Measurements from ENCODE around the gene ZCCHC4.
A peak's percentile ranks its signal among the peaks of the same experiment; 100 is the strongest.
"Not testable (repeated sequence)": the region's sequence is repeated elsewhere in the genome, so short reads cannot be mapped to it uniquely, and the experiment has no call there.

ZCCHC4 gene

GRCh38 chr4:25321703-25322102 is 9.1 kb downstream of the ZCCHC4 start:
- no peak for DNase-seq (ENCODE audit: low read depth)

GRCh38 chr4:25328463-25328862 is 15.9 kb downstream of the ZCCHC4 start:
- not testable (repeated sequence) for DNase-seq (ENCODE audit: low read depth)

DNA sequence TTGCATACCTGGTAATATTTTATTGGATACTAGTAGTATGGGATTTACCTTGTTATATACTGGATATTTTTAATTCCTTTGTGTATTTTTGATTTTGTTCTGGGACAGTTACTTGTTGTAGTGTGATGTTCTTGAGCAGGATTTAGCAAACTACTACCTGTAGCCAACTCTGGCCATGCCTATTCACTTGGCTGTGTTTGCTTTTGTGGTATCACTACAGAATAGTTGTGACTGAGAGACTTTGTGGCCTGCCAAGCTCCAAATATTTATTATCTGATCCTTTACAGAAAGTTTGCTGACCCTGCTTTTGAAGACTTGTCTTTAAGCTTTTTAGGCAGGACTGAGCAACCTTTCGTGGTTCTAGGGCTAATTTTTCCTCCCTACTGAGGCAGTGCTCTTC is 17.8 kb downstream of the ZCCHC4 start:
- DNase-seq (ENCODE audit: low read depth), result no peak

- DNase-seq (ENCODE audit: low read depth), result no peak
These were observed 18.6 kb downstream of the ZCCHC4 start for GRCh38 chr4:25330905-25331808.

DNA sequence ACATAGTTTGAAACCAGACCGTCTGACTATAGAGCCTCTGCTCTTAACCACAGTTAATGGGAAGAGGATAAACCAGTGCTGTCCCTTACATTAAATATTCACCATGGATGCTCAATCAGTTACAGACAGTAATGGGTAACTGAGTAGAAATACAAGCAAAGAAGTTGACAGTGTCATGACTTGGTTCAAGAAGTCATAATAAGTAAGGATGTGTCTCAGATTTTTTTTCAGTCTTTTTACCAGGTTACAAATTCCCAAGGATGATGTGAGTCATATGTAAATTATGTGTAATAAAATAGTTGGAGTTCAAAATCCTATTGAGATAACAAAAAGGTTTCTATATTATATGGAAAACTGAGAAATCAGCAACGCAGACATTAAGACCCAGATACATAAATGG is 31.1 kb downstream of the ZCCHC4 start:
- no peak for DNase-seq (ENCODE audit: low read depth)

DNA sequence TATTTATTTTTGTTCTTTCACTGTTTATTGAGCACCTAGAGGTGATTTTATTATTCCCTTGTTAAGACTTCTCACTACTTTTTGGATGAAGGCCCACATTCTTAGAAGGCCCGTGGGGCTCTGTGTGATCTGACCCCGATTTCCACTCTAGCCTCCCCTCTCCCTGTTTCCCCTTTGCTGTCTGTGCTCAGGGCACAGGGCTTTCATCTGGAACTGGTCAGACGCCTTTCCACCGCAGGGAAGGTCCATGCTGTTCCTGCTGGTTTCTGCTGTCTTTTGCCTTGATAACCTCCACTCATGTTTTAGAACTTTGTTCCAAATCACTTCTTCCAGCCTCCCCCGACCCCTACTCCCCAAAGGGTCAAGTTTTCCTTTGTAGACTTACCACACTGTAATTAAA is 33.2 kb downstream of the ZCCHC4 start:
- no peak for DNase-seq (ENCODE audit: low read depth)

DNA sequence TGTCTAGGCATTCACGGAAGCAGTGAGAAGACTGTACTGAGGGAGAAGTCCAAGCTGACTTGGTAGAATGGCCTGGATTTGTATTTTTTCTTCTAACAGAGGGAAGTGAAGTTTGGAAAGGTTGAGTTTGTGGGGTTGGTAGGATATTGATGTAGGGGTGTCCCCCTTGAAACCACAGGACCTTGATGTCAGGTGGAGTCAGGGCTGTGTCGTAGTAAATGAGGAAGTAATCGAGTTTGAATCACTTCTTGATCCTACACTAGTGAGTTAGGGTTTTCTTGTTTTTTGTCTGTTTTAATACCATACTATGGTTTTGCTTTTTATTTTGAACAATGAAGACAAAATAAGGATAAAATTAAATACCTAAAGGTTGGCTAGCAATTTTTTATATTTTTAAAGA is 34.3 kb downstream of the ZCCHC4 start:
- DNase-seq (ENCODE audit: low read depth), result no peak

DNA sequence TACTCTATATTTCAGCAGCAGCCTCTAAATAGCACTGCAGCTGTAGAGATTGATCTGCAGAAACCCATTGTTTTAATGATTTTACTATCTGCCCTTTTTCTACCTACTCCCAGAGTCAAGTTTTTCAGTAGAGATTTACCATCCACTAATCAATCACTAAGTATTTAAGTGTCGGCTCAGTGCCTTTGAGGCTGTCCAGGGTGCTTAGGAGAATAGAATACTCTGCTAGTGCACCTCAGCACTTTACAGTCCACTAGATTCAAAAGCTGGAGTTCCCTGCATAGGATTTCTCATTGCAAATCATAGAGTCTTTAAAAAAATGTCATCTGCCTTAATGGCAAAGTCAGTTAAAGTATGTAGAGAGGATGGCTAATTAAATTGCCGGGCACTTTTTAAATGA is 34.9 kb downstream of the ZCCHC4 start:
- no peak for DNase-seq (ENCODE audit: low read depth)

- no peak for DNase-seq (ENCODE audit: low read depth)
These were observed 35.4 kb downstream of the ZCCHC4 start for GRCh38 chr4:25347971-25348370.

- no peak for DNase-seq (ENCODE audit: low read depth)
These were observed 38.0 kb downstream of the ZCCHC4 start for GRCh38 chr4:25350561-25350960.

- no peak for DNase-seq (ENCODE audit: low read depth)
These were observed 39.3 kb downstream of the ZCCHC4 start for GRCh38 chr4:25351777-25352416.

DNA sequence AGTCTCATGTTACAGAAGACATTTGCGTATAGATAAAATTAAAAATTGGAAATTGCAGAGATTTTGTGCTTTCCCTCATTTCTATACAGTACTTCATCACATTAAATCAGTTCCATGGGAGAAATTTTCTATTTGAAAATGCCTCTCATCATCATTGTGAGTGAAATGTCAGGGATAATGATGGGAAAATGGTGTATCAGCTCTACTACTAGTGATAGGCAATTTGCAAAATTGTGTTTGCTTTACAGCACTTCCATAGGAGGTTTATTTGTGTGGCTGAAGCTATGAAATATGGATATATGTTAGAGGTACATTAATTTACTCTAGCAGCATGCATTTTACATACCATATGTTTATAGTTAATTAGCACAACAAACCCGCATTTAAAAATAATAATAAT is 43.5 kb downstream of the ZCCHC4 start:
- DNase-seq (ENCODE audit: low read depth), result no peak

GRCh38 chr4:25358515-25359275 is 46.1 kb downstream of the ZCCHC4 start:
- no peak for DNase-seq (ENCODE audit: low read depth)

DNA sequence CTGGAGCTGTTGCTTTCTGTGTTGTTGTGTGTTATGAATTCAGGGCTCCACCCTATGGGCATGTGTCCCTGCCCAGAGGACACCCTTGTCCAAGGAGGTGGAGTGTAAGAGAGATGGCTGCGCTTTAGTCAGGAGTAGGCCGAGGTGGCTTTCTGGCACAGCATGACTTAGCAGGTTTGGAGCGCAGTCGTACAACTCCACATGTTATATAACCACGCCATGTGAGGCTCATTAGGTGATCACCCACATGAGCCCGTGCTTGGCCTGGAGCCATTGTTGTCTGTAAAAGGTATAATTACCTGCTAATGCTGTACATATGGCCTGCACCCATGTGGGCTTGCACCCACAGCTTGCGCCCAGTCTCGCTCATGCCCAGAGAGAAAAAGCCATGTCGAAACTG is 48.7 kb downstream of the ZCCHC4 start:
- DNase-seq (ENCODE audit: low read depth), result no peak

DNA sequence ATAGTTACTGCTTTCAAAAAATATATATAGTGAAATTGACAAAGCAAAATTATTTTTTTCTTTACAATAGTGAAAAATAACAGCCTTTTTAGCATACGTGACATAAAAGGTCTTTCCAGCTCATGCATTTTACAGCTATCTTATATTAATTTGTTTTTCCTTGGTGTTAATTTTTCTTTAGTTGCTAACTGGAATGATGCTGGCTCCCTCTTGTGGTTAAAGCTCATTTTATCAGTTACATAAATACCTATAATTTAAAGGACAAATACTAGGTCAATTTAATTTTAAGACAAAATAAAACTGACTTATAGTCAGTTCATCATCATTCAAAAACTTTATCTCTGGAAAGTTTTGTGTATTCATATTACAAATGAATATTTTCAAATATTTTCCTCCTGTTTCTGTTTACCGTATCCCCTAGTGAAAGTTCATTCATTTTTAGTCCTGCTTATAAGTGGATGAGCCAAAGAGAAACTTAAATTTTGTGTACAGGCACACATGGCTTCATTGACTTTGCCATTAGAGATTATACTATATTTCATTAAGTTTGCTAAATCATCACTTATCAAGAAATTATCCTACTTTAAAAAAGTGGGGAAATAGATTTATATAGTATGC is 54.5 kb downstream of the ZCCHC4 start:
- no peak for DNase-seq (ENCODE audit: low read depth)

- no peak for DNase-seq (ENCODE audit: low read depth)
These were observed 55.3 kb downstream of the ZCCHC4 start for GRCh38 chr4:25367877-25368276.

GRCh38 chr4:25368315-25368714 is 55.7 kb downstream of the ZCCHC4 start:
- DNase-seq (ENCODE audit: low read depth), result no peak

- DNase-seq (ENCODE audit: low read depth), result no peak
These were observed 57.7 kb downstream of the ZCCHC4 start for GRCh38 chr4:25370242-25370641.

DNA sequence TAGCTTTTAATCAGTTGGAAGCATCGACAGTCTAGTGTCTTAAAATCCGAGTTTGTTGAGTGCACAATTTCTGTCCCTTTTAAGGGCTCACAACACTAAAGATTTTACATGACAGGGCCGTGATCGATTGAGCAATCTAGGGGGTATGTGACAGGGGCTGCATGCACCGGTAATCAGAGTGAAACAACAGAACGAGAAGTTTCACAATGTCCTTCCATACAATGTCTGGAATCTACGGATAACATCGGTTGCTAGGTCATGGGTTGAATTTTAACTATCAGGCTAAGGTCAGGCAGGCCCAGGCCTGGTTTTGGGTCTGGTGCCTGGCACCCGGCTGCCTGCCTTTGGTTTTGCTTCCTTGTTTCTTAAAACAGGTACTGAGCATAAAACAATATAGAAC is 60.0 kb downstream of the ZCCHC4 start:
- not testable (repeated sequence) for DNase-seq (ENCODE audit: low read depth)

DNA sequence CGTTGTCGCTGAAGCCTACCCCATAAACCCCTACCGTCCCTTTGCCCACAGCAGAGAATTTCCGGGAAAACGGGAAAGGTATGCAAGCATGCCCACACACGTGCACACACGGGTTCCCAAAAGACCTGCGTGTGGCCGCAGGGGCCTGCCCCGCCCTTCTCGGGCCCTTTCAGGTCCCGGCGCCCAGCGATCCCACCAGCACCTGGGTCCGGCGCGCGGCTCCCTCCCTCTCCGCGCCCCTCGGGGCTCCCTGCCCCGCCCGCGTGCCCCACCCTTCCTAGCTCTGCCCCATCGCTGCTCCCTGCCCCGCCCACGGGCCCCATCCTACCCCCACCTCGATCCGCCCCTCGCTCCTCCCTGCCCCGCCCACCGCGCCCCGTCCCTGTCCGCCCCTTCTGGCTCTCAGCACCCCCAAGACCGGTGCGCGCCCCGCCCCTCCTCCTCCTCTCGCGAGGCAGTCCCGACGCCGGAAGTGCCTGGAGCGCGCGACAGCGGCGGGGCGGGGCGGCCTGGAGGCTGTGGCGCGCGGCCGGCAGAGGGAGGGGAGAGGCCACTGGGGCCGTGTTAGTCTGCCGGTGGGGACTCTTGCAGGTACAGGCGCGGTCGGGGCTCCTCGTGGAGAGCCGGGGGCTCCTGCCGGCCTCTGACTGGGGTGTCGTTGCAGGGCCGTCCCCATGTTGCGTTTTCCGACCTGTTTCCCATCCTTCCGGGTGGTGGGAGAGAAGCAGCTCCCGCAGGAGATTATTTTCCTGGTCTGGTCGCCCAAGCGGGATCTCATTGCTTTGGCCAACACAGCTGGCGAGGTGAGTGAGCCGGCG is 64.4 kb downstream of the ZCCHC4 start, which contains the start of gene ANAPC4:
TSS of gene ANAPC4 (plus strand) at position 510 of the 818 bp plus-strand sequence. CDS start at position 675, 165 bp downstream.
- DNase-seq (ENCODE audit: low read depth), result peak; percentile 99

Data from stimulated activated CD8-positive, alpha-beta memory T cell treated with anti-CD3 and anti-CD28 coated beads, Interleukin-4, amount 100 ng/mL, for 24 hours (primary cell).